Epithelial cell of proximal tubule (primary cell): Measurements from ENCODE around the gene CDKN2B. TPM values are rescaled to one million over a fixed set of nuclear protein-coding genes. Genes with fewer than 3 reads are reported as not detected.
A peak's percentile ranks its signal among the peaks of the same experiment; 100 is the strongest.
"Not testable (repeated sequence)": the region's sequence is repeated elsewhere in the genome, so short reads cannot be mapped to it uniquely, and the experiment has no call there.

Experiments used
- DNase-seq: peaks from one replicate; pipeline ENCODE4 v3.0.0-alpha.2; 2011; ENCODE audit warnings: low read depth
- H3K4me3 ChIP-seq: 2 replicates; pipeline ENCODE4 v1.5.1; 2011; ENCODE audit warnings: low read depth, mild to moderate bottlenecking, low read length
- total RNA-seq: library from RNA; depleted of rRNA; stranded (reverse); fragments of >200 nt; gene quantifications from 2 replicates; pipeline ENCODE4 v1.2.3, GENCODE V29; 2015
- TF ChIP-seq, protein P1 (sequence below): conservative IDR thresholded peaks from 2 replicates; pipeline ENCODE4 v1.5.1; 2012; ENCODE audit warnings: low read depth, mild to moderate bottlenecking, low read length

The CDKN2B gene, protein sequence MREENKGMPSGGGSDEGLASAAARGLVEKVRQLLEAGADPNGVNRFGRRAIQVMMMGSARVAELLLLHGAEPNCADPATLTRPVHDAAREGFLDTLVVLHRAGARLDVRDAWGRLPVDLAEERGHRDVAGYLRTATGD
- 12.3 and 25.9 TPM in 2 replicates for total RNA-seq

DNA sequence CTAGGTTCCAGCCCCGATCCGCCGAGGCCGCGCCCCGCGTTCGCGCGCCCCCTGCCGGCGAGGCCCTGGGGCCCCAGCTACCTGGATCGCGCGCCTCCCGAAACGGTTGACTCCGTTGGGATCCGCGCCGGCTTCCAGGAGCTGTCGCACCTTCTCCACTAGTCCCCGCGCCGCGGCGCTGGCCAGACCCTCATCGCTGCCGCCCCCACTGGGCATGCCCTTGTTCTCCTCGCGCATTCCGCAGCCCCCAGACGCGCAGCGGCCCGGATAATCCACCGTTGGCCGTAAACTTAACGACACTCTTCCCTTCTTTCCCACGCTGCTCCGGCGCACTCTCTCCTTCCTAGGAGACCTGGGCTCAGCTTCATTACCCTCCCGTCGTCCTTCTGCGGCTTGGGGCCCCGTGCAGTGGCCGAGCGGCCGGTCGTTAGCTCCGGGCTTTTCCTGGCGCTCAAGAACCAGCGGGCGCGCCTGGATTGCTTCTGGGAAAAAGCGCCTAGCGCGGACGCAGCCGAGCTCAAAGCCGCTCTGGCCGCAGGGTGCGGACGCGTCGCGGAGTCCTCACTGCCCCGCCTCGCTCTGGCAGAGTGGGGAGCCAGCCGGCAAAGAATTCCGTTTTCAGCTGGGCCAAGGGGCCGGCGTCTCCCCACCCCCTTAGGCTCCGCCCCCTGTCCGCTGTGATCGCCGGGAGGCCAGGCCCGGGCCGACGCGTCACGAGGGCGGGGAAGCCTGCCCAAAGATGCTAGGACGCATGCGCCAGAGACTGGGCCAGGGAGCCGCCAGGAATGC is at the start of gene CDKN2B:
Gene CDKN2B, minus strand, starts transcription at position 589 of the 789 bp plus-strand sequence. Its CDS starts 352 bp downstream, at position 237.
- TF ChIP-seq, protein P1, sequence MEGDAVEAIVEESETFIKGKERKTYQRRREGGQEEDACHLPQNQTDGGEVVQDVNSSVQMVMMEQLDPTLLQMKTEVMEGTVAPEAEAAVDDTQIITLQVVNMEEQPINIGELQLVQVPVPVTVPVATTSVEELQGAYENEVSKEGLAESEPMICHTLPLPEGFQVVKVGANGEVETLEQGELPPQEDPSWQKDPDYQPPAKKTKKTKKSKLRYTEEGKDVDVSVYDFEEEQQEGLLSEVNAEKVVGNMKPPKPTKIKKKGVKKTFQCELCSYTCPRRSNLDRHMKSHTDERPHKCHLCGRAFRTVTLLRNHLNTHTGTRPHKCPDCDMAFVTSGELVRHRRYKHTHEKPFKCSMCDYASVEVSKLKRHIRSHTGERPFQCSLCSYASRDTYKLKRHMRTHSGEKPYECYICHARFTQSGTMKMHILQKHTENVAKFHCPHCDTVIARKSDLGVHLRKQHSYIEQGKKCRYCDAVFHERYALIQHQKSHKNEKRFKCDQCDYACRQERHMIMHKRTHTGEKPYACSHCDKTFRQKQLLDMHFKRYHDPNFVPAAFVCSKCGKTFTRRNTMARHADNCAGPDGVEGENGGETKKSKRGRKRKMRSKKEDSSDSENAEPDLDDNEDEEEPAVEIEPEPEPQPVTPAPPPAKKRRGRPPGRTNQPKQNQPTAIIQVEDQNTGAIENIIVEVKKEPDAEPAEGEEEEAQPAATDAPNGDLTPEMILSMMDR, result peak; percentile 95
- DNase-seq, result no peak
- H3K4me3 ChIP-seq, result peak within 1 kb of the TSS; percentile 86

DNA sequence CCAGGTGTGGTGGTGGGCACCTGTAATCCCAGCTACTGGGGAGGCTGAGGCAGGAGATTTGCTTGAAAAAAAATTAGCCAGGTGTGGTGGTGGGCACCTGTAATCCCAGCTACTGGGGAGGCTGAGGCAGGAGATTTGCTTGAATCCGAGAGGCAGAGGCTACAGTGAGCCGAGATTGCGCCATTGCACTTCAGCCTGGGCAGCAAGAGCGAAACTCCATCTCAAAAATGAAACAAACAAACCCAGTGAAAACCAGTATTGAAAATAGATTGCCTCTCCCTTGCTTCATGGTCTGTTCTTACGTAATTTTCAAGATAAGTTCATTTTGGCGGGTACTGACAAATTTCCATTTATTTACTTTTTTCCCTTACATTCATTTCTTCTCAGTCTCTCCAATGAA is 48.9 kb upstream of the CDKN2B start:
- DNase-seq, H3K4me3 ChIP-seq: not testable (repeated sequence)

DNA sequence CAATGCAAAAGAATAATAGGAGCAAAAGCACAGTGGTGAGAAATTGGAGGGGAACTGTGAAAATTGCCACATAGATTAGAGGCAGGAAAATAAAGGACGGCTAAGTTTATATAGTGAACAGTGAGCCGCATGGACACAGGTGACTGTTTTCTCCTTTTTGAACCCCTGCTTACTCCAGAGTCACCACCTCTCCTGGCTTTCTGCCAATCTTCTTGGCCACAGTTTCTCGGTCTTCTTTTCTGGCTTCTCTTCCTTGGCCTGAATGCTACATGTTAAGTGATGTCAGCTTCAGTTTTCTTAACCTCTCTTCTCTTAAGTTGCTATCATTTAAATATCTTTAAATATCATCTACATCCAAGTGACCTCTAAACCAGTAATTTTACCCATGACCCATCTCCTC is 47.3 kb upstream of the CDKN2B start:
- DNase-seq, result no peak
- TF ChIP-seq, protein P1, result no peak
- no peak overlapping the region for H3K4me3 ChIP-seq

DNA sequence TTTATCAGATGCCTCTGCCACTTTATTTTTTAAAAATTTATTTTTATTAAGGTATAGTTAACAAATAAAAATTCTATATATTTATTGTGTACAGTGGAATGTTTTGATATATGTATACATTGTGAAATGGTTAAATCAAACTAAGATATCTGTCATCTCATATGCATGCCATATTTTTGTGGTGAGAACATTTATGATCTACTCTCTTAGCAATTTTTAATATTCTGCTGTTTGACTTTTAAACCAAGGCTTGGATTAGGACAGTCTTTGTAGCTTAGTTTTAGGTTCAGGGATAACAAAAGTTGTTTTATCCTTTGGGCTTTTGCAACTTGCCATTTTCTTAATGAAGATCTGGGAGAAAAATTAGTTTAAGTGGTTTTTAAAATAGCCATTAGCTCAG is 46.0 kb upstream of the CDKN2B start:
- TF ChIP-seq, protein P1, result no peak
- no peak for DNase-seq
- no peak overlapping the region for H3K4me3 ChIP-seq

DNA sequence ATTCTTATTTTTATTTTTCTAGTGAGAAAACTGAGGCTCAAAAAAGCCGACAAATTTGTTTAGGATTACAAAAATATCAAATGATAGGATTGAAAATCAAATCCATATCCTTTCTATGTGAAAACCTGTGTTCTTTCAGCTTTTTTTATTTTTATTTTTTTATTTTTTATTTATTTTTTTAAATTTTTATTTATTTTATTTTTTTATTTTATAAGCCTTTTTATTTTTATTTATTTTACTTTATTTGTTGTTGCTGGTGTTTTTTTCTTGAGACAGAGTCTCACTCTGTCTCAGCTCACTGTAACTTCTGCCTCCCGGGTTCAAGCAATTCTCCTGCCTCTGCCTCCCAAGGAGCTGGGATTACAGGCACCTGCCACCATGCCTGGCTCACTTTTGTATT is 45.4 kb upstream of the CDKN2B start:
- no peak for DNase-seq
- no peak overlapping the region for H3K4me3 ChIP-seq
- TF ChIP-seq, protein P1, result no peak

DNA sequence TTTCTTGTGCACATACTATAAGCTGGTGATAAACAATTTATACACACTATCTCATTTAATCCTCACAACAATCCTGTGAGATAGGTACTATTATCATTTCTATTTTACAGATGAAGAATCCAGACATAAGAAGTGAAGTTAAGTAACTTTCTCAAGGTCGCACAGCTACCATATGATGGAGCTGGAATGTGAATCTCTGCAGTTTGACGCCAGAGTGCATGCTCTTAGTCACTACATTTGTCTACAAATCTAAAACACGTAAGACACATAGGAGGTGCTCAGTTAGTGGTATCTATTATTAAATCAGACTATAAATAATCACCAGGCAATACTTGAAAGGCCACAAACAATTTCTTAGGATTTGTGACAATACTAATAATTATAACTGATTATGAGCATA is 45.0 kb upstream of the CDKN2B start:
- TF ChIP-seq, protein P1, result no peak
- H3K4me3 ChIP-seq, result no peak overlapping the region
- DNase-seq, result no peak

DNA sequence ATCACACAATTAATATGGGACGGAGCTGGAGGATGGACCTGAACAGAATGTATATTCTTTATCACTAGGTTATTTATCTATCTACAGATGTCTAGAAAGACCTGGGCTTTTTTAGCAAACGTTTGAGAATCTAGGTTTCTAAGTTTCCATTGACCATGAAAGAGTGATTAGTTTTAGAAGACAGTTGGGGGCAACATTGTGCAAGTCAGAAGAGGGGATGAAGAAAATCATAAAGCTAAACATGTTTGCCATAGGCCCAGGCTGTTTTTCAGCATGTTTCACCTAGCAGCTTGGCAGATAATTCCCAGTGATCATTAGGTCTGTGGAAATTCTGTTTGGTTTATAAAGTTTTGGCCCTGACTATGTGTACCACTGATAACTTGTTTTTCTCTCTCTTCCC is 44.1 kb upstream of the CDKN2B start:
- TF ChIP-seq, protein P1, result no peak
- no peak for DNase-seq
- H3K4me3 ChIP-seq, result no peak overlapping the region
